GM12891 (cell line): Measurements from ENCODE around the gene TRIM65.

Experiments
- PAX5 ChIP-seq: IDR thresholded peaks from 2 replicates; pipeline ENCODE4 v1.6.1; 2011; ENCODE audit warnings: low read length, moderate library complexity, mild to moderate bottlenecking; ENCODE audit not compliant: insufficient read depth, severe bottlenecking
- POLR2A ChIP-seq: IDR thresholded peaks from 2 replicates; pipeline ENCODE4 v1.6.1; 2011; ENCODE audit warnings: low read depth, low read length, control low read depth
- POLR2AphosphoS5 ChIP-seq: IDR thresholded peaks from 2 replicates; pipeline ENCODE4 v1.6.1; 2011; ENCODE audit warnings: low read depth, low read length, control low read depth
- SPI1 ChIP-seq: IDR thresholded peaks from 2 replicates; pipeline ENCODE4 v1.6.1; 2011; ENCODE audit warnings: low read depth, low read length, control low read depth
- TAF1 ChIP-seq: IDR thresholded peaks from 2 replicates; pipeline ENCODE4 v1.6.1; 2011; ENCODE audit warnings: low read depth, low read length, control low read depth

- no peak for TF ChIP-seq POLR2A
- no peak for TF ChIP-seq TAF1
- no peak for TF ChIP-seq POLR2AphosphoS5
- TF ChIP-seq SPI1, result no peak
- TF ChIP-seq PAX5, result no peak
Observed at GRCh38 chr17:75875182-75875939, 21.4 kb downstream of the TRIM65 start.
